ENCODE measurements around the gene NUTF2. TPM values are rescaled to one million over a fixed set of nuclear protein-coding genes. Genes with fewer than 3 reads are reported as not detected.
A peak's percentile ranks its signal among the peaks of the same experiment; 100 is the strongest.

The NUTF2 gene
- total RNA-seq, 2 donors from 2014 or later: 58.3 to 108 TPM

DNA sequence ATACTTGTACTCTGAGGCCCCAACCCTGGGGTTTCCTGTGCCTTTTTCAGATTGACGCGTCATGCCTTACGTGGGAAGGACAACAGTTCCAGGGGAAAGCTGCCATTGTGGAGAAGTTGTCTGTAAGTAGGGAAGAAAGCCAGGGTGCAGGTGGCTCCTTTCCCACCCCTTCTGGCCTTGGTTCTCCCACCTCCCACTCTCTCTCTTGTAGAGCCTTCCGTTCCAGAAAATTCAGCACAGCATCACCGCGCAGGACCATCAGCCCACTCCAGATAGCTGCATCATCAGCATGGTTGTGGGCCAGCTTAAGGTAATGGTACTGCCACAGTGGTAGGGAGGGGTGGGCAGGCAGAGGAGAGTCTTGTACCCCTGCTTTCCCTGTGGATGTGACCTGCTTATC, 21.6 kb downstream of the NUTF2 start:
- TF ChIP-seq, protein P1, sequence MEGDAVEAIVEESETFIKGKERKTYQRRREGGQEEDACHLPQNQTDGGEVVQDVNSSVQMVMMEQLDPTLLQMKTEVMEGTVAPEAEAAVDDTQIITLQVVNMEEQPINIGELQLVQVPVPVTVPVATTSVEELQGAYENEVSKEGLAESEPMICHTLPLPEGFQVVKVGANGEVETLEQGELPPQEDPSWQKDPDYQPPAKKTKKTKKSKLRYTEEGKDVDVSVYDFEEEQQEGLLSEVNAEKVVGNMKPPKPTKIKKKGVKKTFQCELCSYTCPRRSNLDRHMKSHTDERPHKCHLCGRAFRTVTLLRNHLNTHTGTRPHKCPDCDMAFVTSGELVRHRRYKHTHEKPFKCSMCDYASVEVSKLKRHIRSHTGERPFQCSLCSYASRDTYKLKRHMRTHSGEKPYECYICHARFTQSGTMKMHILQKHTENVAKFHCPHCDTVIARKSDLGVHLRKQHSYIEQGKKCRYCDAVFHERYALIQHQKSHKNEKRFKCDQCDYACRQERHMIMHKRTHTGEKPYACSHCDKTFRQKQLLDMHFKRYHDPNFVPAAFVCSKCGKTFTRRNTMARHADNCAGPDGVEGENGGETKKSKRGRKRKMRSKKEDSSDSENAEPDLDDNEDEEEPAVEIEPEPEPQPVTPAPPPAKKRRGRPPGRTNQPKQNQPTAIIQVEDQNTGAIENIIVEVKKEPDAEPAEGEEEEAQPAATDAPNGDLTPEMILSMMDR (IDR thresholded peaks at IDR 0.05): no peak
- no peaks in the 10 kb centered on the region for H3K36me3 ChIP-seq
- H3K9me3 ChIP-seq: no peaks in the 10 kb centered on the region
- no peak overlapping the region for H3K27ac ChIP-seq
- H3K27me3 ChIP-seq: no peaks in the 10 kb centered on the region
- H3K4me1 ChIP-seq: peaks cover 3% of the 10 kb centered on the region
- intact Hi-C loops (cut with DNase I): loop anchor here (10.0 kb wide), 1 partner anchor 53 kb away; no protein-coding TSS in a partner anchor
- no peak overlapping the region for H3K9ac ChIP-seq (ENCODE audit: low read depth in 2 of 2, low read length in 2 of 2)
- H3K4me3 ChIP-seq: no peak overlapping the region
- no peak for DNase-seq

DNA sequence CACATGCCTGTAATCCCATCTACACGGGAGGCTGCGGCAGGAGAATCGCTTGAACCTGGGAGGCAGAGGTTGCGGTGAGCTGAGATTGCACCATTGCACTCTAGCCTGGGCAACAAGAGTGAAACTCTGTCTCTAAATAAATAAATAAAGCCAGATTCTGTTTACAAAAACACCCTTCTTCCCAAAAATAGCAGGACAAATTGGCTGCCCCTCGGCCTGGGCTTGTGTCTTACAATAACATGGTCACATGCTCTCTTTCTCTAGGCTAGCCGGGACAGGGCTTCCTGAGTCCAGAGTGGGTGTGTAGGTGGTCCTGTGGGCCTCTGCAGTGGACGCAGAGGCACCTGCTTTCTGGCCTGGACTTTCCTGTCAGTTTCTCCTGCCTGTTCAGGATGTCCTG, 22.9 kb downstream of the NUTF2 start:
- Histone ChIP-seq H3K4me3 (no peak overlapping the region), H3K27ac (no peak overlapping the region), H3K36me3 (no peaks in the 10 kb centered on the region), H3K27me3 (no peaks in the 10 kb centered on the region), H3K9me3 (no peaks in the 10 kb centered on the region), H3K9ac (ENCODE audit: low read depth in 2 of 2, low read length in 2 of 2) (no peak overlapping the region), H3K4me1 (peaks cover 12% of the 10 kb centered on the region)
- no peak for DNase-seq
- TF ChIP-seq, protein P1 (IDR thresholded peaks at IDR 0.05): no peak
- intact Hi-C loops (cut with DNase I): loop anchor here (10.0 kb wide), 1 partner anchor 55 kb away; no protein-coding TSS in a partner anchor

GRCh38 chr16:67871256-67871655, 24.5 kb downstream of the NUTF2 start:
- intact Hi-C loops (cut with DNase I): no loop called here

GRCh38 chr16:67872131-67872630, 25.4 kb downstream of the NUTF2 start:
- Histone ChIP-seq H3K36me3 (peaks cover 9% of the 10 kb centered on the region), H3K4me1 (peaks cover 14% of the 10 kb centered on the region), H3K4me3 (peak overlapping the region; percentile 100), H3K9ac (ENCODE audit: low read depth in 2 of 2, low read length in 2 of 2) (peak overlapping the region; percentile 93 to 97), H3K9me3 (no peaks in the 10 kb centered on the region), H3K27ac (peak overlapping the region; percentile 71), H3K27me3 (no peaks in the 10 kb centered on the region)
- DNase-seq: no peak
- TF ChIP-seq, protein P1 (IDR thresholded peaks at IDR 0.05): no peak
- intact Hi-C loops (cut with DNase I): no loop called here

More at GRCh38 chr16:67871256-67871655, 24.5 kb downstream of the NUTF2 start:
- Histone ChIP-seq H3K4me1 (peaks cover 14% of the 10 kb centered on the region), H3K4me3 (no peak overlapping the region), H3K9ac (ENCODE audit: low read depth in 2 of 2, low read length in 2 of 2) (no peak overlapping the region), H3K27ac (no peak overlapping the region), H3K27me3 (no peaks in the 10 kb centered on the region), H3K9me3 (no peaks in the 10 kb centered on the region), H3K36me3 (no peaks in the 10 kb centered on the region)
- TF ChIP-seq, protein P1 (IDR thresholded peaks at IDR 0.05): no peak
- DNase-seq: no peak

GRCh38 chr16:67872631-67873434, 26.1 kb downstream of the NUTF2 start, which contains the start of gene EDC4:
Gene EDC4 (plus strand): TSS chr16:67873052. CDS start chr16:67873262, 210 bp downstream.
- H3K27ac ChIP-seq: peak within 1 kb of the TSS; percentile 71
- TF ChIP-seq, protein P1 (IDR thresholded peaks at IDR 0.05): no peak
- H3K36me3 ChIP-seq: peaks cover 12% of the 10 kb centered on the region
- no peaks in the 10 kb centered on the region for H3K9me3 ChIP-seq
- DNase-seq: peak; percentile 84
- intact Hi-C loops (cut with DNase I): no loop called here
- peaks cover 14% of the 10 kb centered on the region for H3K4me1 ChIP-seq
- no peaks in the 10 kb centered on the region for H3K27me3 ChIP-seq
- H3K9ac ChIP-seq (ENCODE audit: low read depth in 2 of 2, low read length in 2 of 2): peak within 1 kb of the TSS; percentile 93 to 97
- peak within 1 kb of the TSS; percentile 100 for H3K4me3 ChIP-seq

Measured in colonic mucosa (tissue), 4 donors.